KMS-11 (cell line): ENCODE data around the gene ZNF521.

ENCODE experiments used
- H2AFZ ChIP-seq: fragments of 200-600 bp; sonication (generic); 2 replicates; pipeline ENCODE4 v1.6.1; 2016; ENCODE audit warnings: antibody characterized with exemption, mixed run types, low read depth
- H3K27ac ChIP-seq: fragments of 200-600 bp; sonication (generic); 2 replicates; pipeline ENCODE4 v1.6.1; 2016; ENCODE audit warnings: mild to moderate bottlenecking, mixed run types
- H3K27me3 ChIP-seq: fragments of 200-600 bp; sonication (generic); 2 replicates; pipeline ENCODE4 v1.6.1; 2017; ENCODE audit warnings: mild to moderate bottlenecking, low read depth, mixed run types, moderate library complexity; ENCODE audit not compliant: insufficient read depth
- H3K36me3 ChIP-seq: fragments of 200-600 bp; sonication (generic); 2 replicates; pipeline ENCODE4 v1.6.1; 2017; ENCODE audit warnings: mild to moderate bottlenecking, mixed run types; ENCODE audit not compliant: insufficient read depth
- H3K4me1 ChIP-seq: fragments of 200-600 bp; sonication (generic); 2 replicates; pipeline ENCODE4 v1.6.1; 2016; ENCODE audit warnings: mild to moderate bottlenecking, low read depth, mixed run types; ENCODE audit not compliant: poor library complexity, severe bottlenecking
- H3K4me2 ChIP-seq: fragments of 200-600 bp; sonication (generic); 2 replicates; pipeline ENCODE4 v1.7.0; 2016; ENCODE audit warnings: mild to moderate bottlenecking, mixed run types
- H3K4me3 ChIP-seq: fragments of 200-600 bp; sonication (generic); IDR thresholded peaks from 2 replicates; pipeline ENCODE4 v1.6.1; 2017; ENCODE audit warnings: low read depth, low read length, mixed read lengths; ENCODE audit not compliant: insufficient read depth
- H3K79me2 ChIP-seq: fragments of 200-600 bp; sonication (generic); 2 replicates; pipeline ENCODE4 v1.6.1; 2016; ENCODE audit warnings: low read depth, mixed run types; ENCODE audit not compliant: insufficient read depth
- H3K9ac ChIP-seq: fragments of 200-600 bp; sonication (generic); 2 replicates; pipeline ENCODE4 v1.6.1; 2016; ENCODE audit warnings: mild to moderate bottlenecking, mixed run types
- H4K20me1 ChIP-seq: fragments of 200-600 bp; sonication (generic); 2 replicates; pipeline ENCODE4 v1.6.1; 2016; ENCODE audit warnings: mild to moderate bottlenecking, mixed run types; ENCODE audit not compliant: insufficient read depth
- CTCF ChIP-seq: fragments of 200-600 bp; sonication (generic); conservative IDR thresholded peaks from 2 replicates; pipeline ENCODE4 v1.6.1; 2017; ENCODE audit warnings: low read depth, mild to moderate bottlenecking, antibody characterized with exemption, low read length, moderate library complexity, mixed read lengths

Gene ZNF521

GRCh38 chr18:25335062-25335461 is 16.9 kb downstream of the ZNF521 start:
- Histone ChIP-seq H3K79me2 (no peaks in the 10 kb centered on the region), H3K27ac (no peak overlapping the region), H3K4me1 (no peaks in the 10 kb centered on the region), H3K36me3 (no peaks in the 10 kb centered on the region), H3K4me2 (no peak overlapping the region), H4K20me1 (no peaks in the 10 kb centered on the region), H3K4me3 (no peak overlapping the region), H3K9ac (no peak overlapping the region), H3K27me3 (no peaks in the 10 kb centered on the region), H2AFZ (no peak overlapping the region)
- no peak for TF ChIP-seq CTCF

GRCh38 chr18:25334588-25334987 is 17.4 kb downstream of the ZNF521 start:
- Histone ChIP-seq H3K4me1 (no peaks in the 10 kb centered on the region), H3K4me3 (no peak overlapping the region), H4K20me1 (no peaks in the 10 kb centered on the region), H3K9ac (no peak overlapping the region), H3K79me2 (no peaks in the 10 kb centered on the region), H3K27ac (no peak overlapping the region), H3K36me3 (no peaks in the 10 kb centered on the region), H3K4me2 (no peak overlapping the region), H3K27me3 (no peaks in the 10 kb centered on the region), H2AFZ (no peak overlapping the region)
- no peak for TF ChIP-seq CTCF

- Histone ChIP-seq H3K9ac (no peak overlapping the region), H3K27me3 (no peaks in the 10 kb centered on the region), H3K4me3 (no peak overlapping the region), H3K36me3 (no peaks in the 10 kb centered on the region), H3K4me2 (no peak overlapping the region), H4K20me1 (no peaks in the 10 kb centered on the region), H3K4me1 (no peaks in the 10 kb centered on the region), H2AFZ (no peak overlapping the region), H3K79me2 (no peaks in the 10 kb centered on the region), H3K27ac (no peak overlapping the region)
- TF ChIP-seq CTCF: no peak
Measured at GRCh38 chr18:25332002-25332401, 20.0 kb downstream of the ZNF521 start.

GRCh38 chr18:25329783-25330182 is 22.2 kb downstream of the ZNF521 start:
- no peaks in the 10 kb centered on the region for H3K4me1 ChIP-seq
- no peak for TF ChIP-seq CTCF
- H4K20me1 ChIP-seq: no peaks in the 10 kb centered on the region
- H3K4me3 ChIP-seq: no peak overlapping the region
- no peak overlapping the region for H3K27ac ChIP-seq
- H3K36me3 ChIP-seq: no peaks in the 10 kb centered on the region
- H3K4me2 ChIP-seq: no peak overlapping the region
- H2AFZ ChIP-seq: no peak overlapping the region
- no peaks in the 10 kb centered on the region for H3K27me3 ChIP-seq
- no peak overlapping the region for H3K9ac ChIP-seq
- H3K79me2 ChIP-seq: no peaks in the 10 kb centered on the region

GRCh38 chr18:25327584-25327983 is 24.4 kb downstream of the ZNF521 start:
- H3K36me3 ChIP-seq: no peaks in the 10 kb centered on the region
- H3K4me1 ChIP-seq: no peaks in the 10 kb centered on the region
- no peak for TF ChIP-seq CTCF
- H3K4me3 ChIP-seq: no peak overlapping the region
- H3K4me2 ChIP-seq: no peak overlapping the region
- H3K27ac ChIP-seq: no peak overlapping the region
- no peaks in the 10 kb centered on the region for H4K20me1 ChIP-seq
- H2AFZ ChIP-seq: no peak overlapping the region
- no peak overlapping the region for H3K9ac ChIP-seq
- no peaks in the 10 kb centered on the region for H3K27me3 ChIP-seq
- H3K79me2 ChIP-seq: no peaks in the 10 kb centered on the region
